Adipocyte (in vitro differentiated cells): ENCODE data around the gene ADD1.

Experiments
- DNase-seq: peaks from one replicate; pipeline ENCODE4 v3.0.0-alpha.2; 2015; ENCODE audit warnings: low read depth
- H3K27me3 ChIP-seq: replicated peaks from 2 replicates; pipeline ENCODE4 v1.7.0; 2013; ENCODE audit warnings: mild to moderate bottlenecking, low read length, moderate library complexity; ENCODE audit not compliant: control insufficient read depth, insufficient read depth
- H3K36me3 ChIP-seq: 2 replicates; pipeline ENCODE4 v1.7.0; 2013; ENCODE audit warnings: low read length, mild to moderate bottlenecking, moderate library complexity; ENCODE audit not compliant: control insufficient read depth, insufficient read depth, severe bottlenecking
- H3K4me1 ChIP-seq: 2 replicates; pipeline ENCODE4 v1.7.0; 2013; ENCODE audit warnings: mild to moderate bottlenecking, low read length, moderate library complexity; ENCODE audit not compliant: control insufficient read depth, insufficient read depth
- H3K4me3 ChIP-seq: 2 replicates; pipeline ENCODE4 v1.7.0; 2013; ENCODE audit warnings: mild to moderate bottlenecking, low read length, moderate library complexity
- H3K9ac ChIP-seq: 2 replicates; pipeline ENCODE4 v1.7.0; 2013; ENCODE audit warnings: mild to moderate bottlenecking, low read length, moderate library complexity
- H3K9me3 ChIP-seq: 2 replicates; pipeline ENCODE4 v1.7.0; 2013; ENCODE audit warnings: mild to moderate bottlenecking, low read length, moderate library complexity; ENCODE audit not compliant: control insufficient read depth

ADD1 gene

GRCh38 chr4:2808001-2808400 is 35.6 kb upstream of the ADD1 start:
- H3K27me3 ChIP-seq = no peaks in the 10 kb centered on the region
- no peak for DNase-seq
- H3K9ac ChIP-seq = no peak overlapping the region
- H3K36me3 ChIP-seq = no peaks in the 10 kb centered on the region
- H3K9me3 ChIP-seq = no peaks in the 10 kb centered on the region
- H3K4me3 ChIP-seq = no peak overlapping the region
- H3K4me1 ChIP-seq = peaks cover 63% of the 10 kb centered on the region

DNA sequence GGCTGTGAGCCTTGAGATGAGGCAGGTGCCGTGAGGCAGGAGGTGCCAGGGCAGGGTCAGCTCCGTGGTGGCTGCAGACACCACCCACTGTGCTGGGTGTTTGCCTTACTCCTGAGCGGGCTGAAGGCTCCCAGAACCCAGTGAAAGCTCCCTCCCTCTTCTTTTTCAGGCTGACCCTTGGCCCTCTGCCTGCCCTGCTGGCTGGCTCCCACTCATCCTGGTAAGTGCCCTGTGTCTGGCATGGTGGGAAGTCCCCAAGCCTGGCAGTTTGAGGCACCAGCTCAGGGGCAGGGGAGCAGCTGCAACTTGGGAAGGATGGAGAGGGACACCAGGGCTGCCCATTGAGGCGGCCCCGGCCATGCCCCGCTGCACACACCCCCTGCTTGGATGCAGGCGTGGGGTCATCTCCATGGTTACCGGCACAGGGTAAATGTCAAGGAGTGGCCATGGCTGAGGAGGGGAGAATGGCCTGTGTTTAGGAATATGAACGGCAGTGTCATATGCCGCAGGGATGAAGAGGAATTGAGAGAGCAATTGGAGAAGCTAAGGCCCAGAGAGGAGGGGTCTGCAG is 33.9 kb upstream of the ADD1 start:
- Histone ChIP-seq H3K4me3 (no peak overlapping the region), H3K9ac (no peak overlapping the region), H3K4me1 (peaks cover 46% of the 10 kb centered on the region), H3K27me3 (no peaks in the 10 kb centered on the region), H3K36me3 (peaks cover 4% of the 10 kb centered on the region), H3K9me3 (no peaks in the 10 kb centered on the region)
- no peak for DNase-seq

DNA sequence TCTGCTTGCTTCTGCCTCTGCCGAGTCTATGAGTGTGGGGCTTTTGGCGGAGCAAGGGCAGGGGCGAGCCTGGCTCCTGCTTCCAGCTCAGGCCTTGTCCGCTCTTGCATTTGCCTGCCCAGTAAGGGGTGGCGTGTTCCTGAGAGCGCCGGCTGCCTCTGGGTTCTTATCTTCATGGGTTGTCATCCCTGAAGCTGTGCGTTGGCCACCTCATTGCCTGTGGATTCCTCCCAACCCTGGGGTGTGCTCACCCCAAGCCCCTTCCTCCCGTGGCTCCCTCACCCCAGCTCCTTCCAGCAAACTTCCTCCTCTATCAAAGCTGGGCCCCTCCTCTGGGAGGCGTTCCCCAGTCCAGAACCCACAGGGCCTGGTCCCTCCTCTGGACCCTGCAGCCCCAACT is 33.3 kb upstream of the ADD1 start:
- H3K4me1 ChIP-seq = peaks cover 41% of the 10 kb centered on the region
- no peak for DNase-seq

GRCh38 chr4:2811830-2812611 is 31.6 kb upstream of the ADD1 start:
- Histone ChIP-seq H3K4me1 (peaks cover 25% of the 10 kb centered on the region), H3K36me3 (peaks cover 4% of the 10 kb centered on the region), H3K27me3 (no peaks in the 10 kb centered on the region), H3K4me3 (peak overlapping the region; percentile 71), H3K9ac (peak overlapping the region; percentile 50), H3K9me3 (peaks cover 7% of the 10 kb centered on the region)
- DNase-seq = peak; percentile 22

More for the DNA sequence above, 33.3 kb upstream of the ADD1 start:
- no peaks in the 10 kb centered on the region for H3K27me3 ChIP-seq
- H3K9me3 ChIP-seq = no peaks in the 10 kb centered on the region
- H3K9ac ChIP-seq = no peak overlapping the region
- no peak overlapping the region for H3K4me3 ChIP-seq
- peaks cover 4% of the 10 kb centered on the region for H3K36me3 ChIP-seq

DNA sequence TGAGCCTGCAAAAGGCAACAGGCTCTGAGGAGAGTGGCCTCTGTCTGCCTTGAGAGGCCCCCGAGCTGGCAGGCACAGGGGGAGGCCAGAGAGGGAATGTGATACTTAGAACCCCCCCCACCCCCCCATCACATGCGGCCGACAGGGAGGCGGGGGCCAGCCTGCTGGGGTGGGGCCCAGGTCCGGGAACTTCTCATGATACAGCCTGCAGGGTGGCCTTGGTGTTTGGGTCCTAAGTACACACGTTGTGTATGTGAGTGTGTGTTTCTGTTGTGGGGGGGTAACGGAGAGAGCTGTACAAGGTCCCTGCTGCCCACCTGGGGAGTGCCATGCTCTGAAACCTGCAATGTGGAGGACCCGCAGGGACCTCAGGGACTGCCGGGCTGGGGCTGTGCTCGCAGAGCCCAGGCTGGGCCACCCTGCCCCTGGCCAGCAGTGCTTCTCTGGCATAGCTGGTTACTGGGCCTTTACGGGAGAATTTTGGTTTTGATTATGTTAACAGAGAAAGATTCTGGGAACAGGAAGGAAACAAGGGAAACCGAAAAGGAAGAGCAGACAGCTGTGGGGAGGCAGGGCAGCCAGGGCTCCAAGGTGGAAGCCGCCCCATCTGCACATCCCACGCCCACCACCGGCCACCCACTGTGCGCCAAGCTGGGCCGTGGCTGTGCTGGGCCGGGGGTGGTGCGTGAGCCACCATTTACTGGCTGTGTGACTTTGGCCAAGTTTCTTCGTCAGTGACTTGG is 30.9 kb upstream of the ADD1 start:
- Histone ChIP-seq H3K4me1 (peaks cover 18% of the 10 kb centered on the region), H3K9ac (peak overlapping the region; percentile 50), H3K9me3 (peaks cover 7% of the 10 kb centered on the region), H3K36me3 (peaks cover 4% of the 10 kb centered on the region), H3K27me3 (no peaks in the 10 kb centered on the region), H3K4me3 (peak overlapping the region; percentile 72)
- no peak for DNase-seq

- H3K9ac ChIP-seq = no peak overlapping the region
- H3K27me3 ChIP-seq = no peaks in the 10 kb centered on the region
- peaks cover 18% of the 10 kb centered on the region for H3K4me1 ChIP-seq
- H3K9me3 ChIP-seq = peaks cover 7% of the 10 kb centered on the region
- H3K36me3 ChIP-seq = peaks cover 4% of the 10 kb centered on the region
- H3K4me3 ChIP-seq = peak overlapping the region; percentile 72
- no peak for DNase-seq
Observed at GRCh38 chr4:2813446-2814405, 29.9 kb upstream of the ADD1 start.

DNA sequence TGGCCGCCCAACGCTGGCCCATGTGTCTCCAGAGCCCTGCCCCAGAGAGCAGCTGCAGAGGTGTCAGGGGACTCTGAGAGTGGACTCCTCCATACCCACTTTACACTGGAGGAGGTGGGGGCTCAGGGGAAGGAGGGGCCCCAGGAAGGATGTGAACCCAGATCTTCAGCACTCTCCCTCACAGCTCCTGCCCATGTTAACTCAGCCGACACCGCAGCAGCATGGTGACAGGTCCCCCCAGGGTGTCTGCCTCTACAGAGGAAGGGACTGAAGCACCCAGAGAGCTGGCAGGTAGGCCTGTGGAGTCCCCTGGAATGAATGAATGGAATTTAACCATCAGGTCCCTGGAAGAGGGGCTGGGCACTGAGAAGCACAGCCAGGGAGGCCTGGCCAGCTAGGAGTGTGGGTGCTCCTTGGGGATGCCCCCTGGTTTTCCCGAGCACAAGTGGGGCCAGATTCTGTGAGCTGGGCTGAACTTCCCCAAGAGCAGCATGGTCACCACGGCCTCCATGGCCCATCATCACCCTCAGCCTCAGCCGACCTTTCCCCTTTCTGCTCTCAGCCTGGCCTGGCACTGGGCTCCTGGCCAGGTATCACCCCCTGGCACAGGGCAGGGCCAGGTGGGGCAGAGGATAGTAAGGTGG is 28.9 kb upstream of the ADD1 start:
- Histone ChIP-seq H3K36me3 (peaks cover 4% of the 10 kb centered on the region), H3K4me1 (peaks cover 12% of the 10 kb centered on the region), H3K9me3 (peaks cover 7% of the 10 kb centered on the region), H3K27me3 (no peaks in the 10 kb centered on the region), H3K9ac (no peak overlapping the region), H3K4me3 (no peak overlapping the region)
- DNase-seq = no peak

- Histone ChIP-seq H3K27me3 (no peaks in the 10 kb centered on the region), H3K4me3 (no peak overlapping the region), H3K9ac (no peak overlapping the region), H3K9me3 (peaks cover 7% of the 10 kb centered on the region), H3K36me3 (peaks cover 11% of the 10 kb centered on the region), H3K4me1 (peaks cover 8% of the 10 kb centered on the region)
- no peak for DNase-seq
Observed at GRCh38 chr4:2816401-2816954, 27.2 kb upstream of the ADD1 start.

- peaks cover 7% of the 10 kb centered on the region for H3K9me3 ChIP-seq
- no peaks in the 10 kb centered on the region for H3K27me3 ChIP-seq
- H3K36me3 ChIP-seq = peaks cover 11% of the 10 kb centered on the region
- H3K4me1 ChIP-seq = peaks cover 3% of the 10 kb centered on the region
- H3K4me3 ChIP-seq = no peak overlapping the region
- no peak for DNase-seq
- H3K9ac ChIP-seq = no peak overlapping the region
Observed at GRCh38 chr4:2817137-2817536, 26.5 kb upstream of the ADD1 start.

DNA sequence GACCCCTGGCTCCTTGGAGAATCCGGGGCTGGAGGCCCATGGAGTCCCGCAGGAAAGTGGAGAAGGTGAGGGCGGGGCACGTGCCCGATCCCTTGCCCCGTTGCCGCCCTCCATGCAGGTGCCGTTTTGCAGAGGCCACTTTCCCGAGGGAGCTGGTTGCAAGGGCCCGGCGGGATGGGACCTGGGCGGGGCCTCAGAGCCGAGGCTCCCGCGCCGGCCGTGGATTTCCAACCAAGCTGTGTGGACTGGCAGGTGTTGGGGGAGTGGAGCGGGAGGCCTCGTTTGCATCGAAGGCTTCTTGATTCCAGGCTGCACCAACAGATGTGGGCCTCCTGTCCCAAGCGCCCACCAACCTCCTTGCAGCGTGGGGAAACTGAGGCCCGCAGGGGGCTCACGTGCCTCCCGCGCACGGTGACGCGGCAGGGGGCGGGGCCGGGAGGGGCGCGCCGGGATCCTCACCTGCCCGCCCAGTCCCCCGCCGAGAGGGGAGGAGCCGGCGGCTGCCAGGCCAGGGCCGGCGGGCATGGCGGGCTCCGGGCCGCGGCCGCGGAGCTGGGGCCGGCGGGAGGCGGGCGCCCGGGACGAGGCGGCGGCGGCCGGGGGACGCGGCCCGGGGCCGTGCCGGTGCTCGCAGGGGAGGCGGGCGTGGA is 25.8 kb upstream of the ADD1 start:
- Histone ChIP-seq H3K9ac (peak overlapping the region; percentile 75), H3K27me3 (no peaks in the 10 kb centered on the region), H3K4me1 (no peaks in the 10 kb centered on the region), H3K9me3 (peaks cover 7% of the 10 kb centered on the region), H3K4me3 (peak overlapping the region; percentile 67), H3K36me3 (peaks cover 12% of the 10 kb centered on the region)
- peak; percentile 56 for DNase-seq
